HEK293 (cell line): ENCODE results near the gene CCDC12.

Experiments used
- CTCF ChIA-PET: fragments of 350-600 bp; formaldehyde crosslinking; extraction: SDS; loops from one replicate; lab custom pipeline; 2021; ENCODE audit warnings: antibody characterized with exemption; lab: Yijun Ruan, JAX
- POLR2A ChIA-PET: fragments of 300-600 bp; formaldehyde crosslinking; extraction: SDS; loops from one replicate; lab custom pipeline; 2020; ENCODE audit warnings: antibody characterized with exemption, inconsistent platforms; lab: Yijun Ruan, JAX
- H3K27ac ChIP-seq: fragments of 200-500 bp; sonication (Bioruptor generic); 2 replicates; pipeline ENCODE4 v1.5.1; 2014; ENCODE audit warnings: low read depth, low read length, control low read depth, inconsistent platforms; ENCODE audit errors: extremely low read depth
- H3K36me3 ChIP-seq, 2 experiments: fragments of 200-500 bp in 1 of 2; sonication (Bioruptor generic) in 1 of 2; 1 replicate in 1 of 2; 2 replicates in 1 of 2; pipeline ENCODE4 v1.5.1; 2014 to 2017; ENCODE audit warnings: inconsistent platforms in 2 of 2, low read length in 2 of 2; ENCODE audit not compliant: control insufficient read depth in 2 of 2, insufficient read depth in 1 of 2
- H3K4me1 ChIP-seq: fragments of 200-500 bp; sonication (Bioruptor generic); 2 replicates; pipeline ENCODE4 v1.5.1; 2014; ENCODE audit warnings: mild to moderate bottlenecking, low read length, inconsistent platforms; ENCODE audit not compliant: control insufficient read depth, insufficient read depth
- H3K4me3 ChIP-seq: 2 replicates; pipeline ENCODE4 v1.5.1; 2011; ENCODE audit warnings: low read depth, mild to moderate bottlenecking, control low read depth, low read length, moderate library complexity
- H3K9me3 ChIP-seq: fragments of 200-500 bp; sonication (Bioruptor generic); 2 replicates; pipeline ENCODE4 v1.5.1; 2014; ENCODE audit warnings: low read depth, low read length, inconsistent platforms; ENCODE audit not compliant: control insufficient read depth, insufficient read depth
- CTCF ChIP-seq: fragments of 450-650 bp; formaldehyde crosslinking; IDR thresholded peaks from 2 replicates; pipeline ENCODE4 v1.5.1; 2016; ENCODE audit warnings: missing biosample characterization, missing genetic modification characterization
- EGR2 ChIP-seq: fragments of 450-650 bp; formaldehyde crosslinking; IDR thresholded peaks from 2 replicates; pipeline ENCODE4 v1.5.1; 2016; ENCODE audit warnings: low read depth, missing biosample characterization, missing genetic modification characterization
- KLF1 ChIP-seq: fragments of 450-650 bp; formaldehyde crosslinking; IDR thresholded peaks from 2 replicates; pipeline ENCODE4 v1.5.1; 2016; ENCODE audit warnings: missing biosample characterization, missing genetic modification characterization
- PBX3 ChIP-seq: sonication (generic); formaldehyde crosslinking; IDR thresholded peaks from 2 replicates; pipeline ENCODE4 v1.8.1; 2022; ENCODE audit warnings: mild to moderate bottlenecking, moderate library complexity, missing genetic modification reagents
- SALL2 ChIP-seq: fragments of 450-650 bp; formaldehyde crosslinking; IDR thresholded peaks from 2 replicates; pipeline ENCODE4 v1.5.0; 2017; ENCODE audit warnings: missing biosample characterization, mild to moderate bottlenecking, missing genetic modification characterization, borderline replicate concordance
- ZFHX2 ChIP-seq: fragments of 450-650 bp; formaldehyde crosslinking; conservative IDR thresholded peaks from 2 replicates; pipeline ENCODE4 v1.5.1; 2016; ENCODE audit warnings: missing biosample characterization, missing genetic modification characterization
- ZNF138 ChIP-seq: fragments of 450-650 bp; formaldehyde crosslinking; IDR thresholded peaks from 2 replicates; pipeline ENCODE4 v1.5.1; 2016; ENCODE audit warnings: missing biosample characterization, missing genetic modification characterization, borderline replicate concordance
- ZNF18 ChIP-seq: fragments of 450-650 bp; formaldehyde crosslinking; IDR thresholded peaks from 2 replicates; pipeline ENCODE4 v1.5.1; 2016; ENCODE audit warnings: missing biosample characterization, missing genetic modification characterization
- ZNF19 ChIP-seq: fragments of 450-650 bp; formaldehyde crosslinking; IDR thresholded peaks from 2 replicates; pipeline ENCODE4; 2016; ENCODE audit warnings: missing biosample characterization, missing genetic modification characterization, low read depth
- ZNF2 ChIP-seq: fragments of 450-650 bp; formaldehyde crosslinking; IDR thresholded peaks from 2 replicates; pipeline ENCODE4 v1.5.1; 2016; ENCODE audit warnings: missing biosample characterization, missing genetic modification characterization
- ZNF23 ChIP-seq: fragments of 450-650 bp; formaldehyde crosslinking; IDR thresholded peaks from 2 replicates; pipeline ENCODE4 v1.5.1; 2016; ENCODE audit warnings: missing biosample characterization, missing genetic modification characterization, borderline replicate concordance
- ZNF239 ChIP-seq: fragments of 450-650 bp; formaldehyde crosslinking; IDR thresholded peaks from 2 replicates; pipeline ENCODE4 v1.5.1; 2016; ENCODE audit warnings: missing biosample characterization, missing genetic modification characterization
- ZNF433 ChIP-seq: fragments of 450-650 bp; formaldehyde crosslinking; IDR thresholded peaks from 2 replicates; pipeline ENCODE4 v1.5.1; 2016; ENCODE audit warnings: missing biosample characterization, missing genetic modification characterization, low read depth
- ZNF560 ChIP-seq: fragments of 450-650 bp; formaldehyde crosslinking; IDR thresholded peaks from 2 replicates; pipeline ENCODE4 v1.5.1; 2017; ENCODE audit warnings: missing biosample characterization, missing genetic modification characterization, borderline replicate concordance
- ZNF580 ChIP-seq: fragments of 450-650 bp; formaldehyde crosslinking; IDR thresholded peaks from 2 replicates; pipeline ENCODE4 v1.5.1; 2016; ENCODE audit warnings: missing biosample characterization, missing genetic modification characterization
- ZNF660 ChIP-seq: fragments of 450-650 bp; IDR thresholded peaks from 2 replicates; pipeline ENCODE4 v1.5.1; 2018; ENCODE audit warnings: missing biosample characterization, mild to moderate bottlenecking, missing genetic modification characterization
- ZNF677 ChIP-seq: fragments of 450-650 bp; IDR thresholded peaks from 2 replicates; pipeline ENCODE4 v1.5.0; 2018; ENCODE audit warnings: missing biosample characterization, mild to moderate bottlenecking, missing genetic modification characterization, moderate library complexity
- ZNF701 ChIP-seq: fragments of 450-650 bp; formaldehyde crosslinking; IDR thresholded peaks from 2 replicates; pipeline ENCODE4 v1.5.1; 2016; ENCODE audit warnings: missing biosample characterization, missing genetic modification characterization
- ZNF76 ChIP-seq: fragments of 450-650 bp; formaldehyde crosslinking; IDR thresholded peaks from 2 replicates; pipeline ENCODE4; 2016; ENCODE audit warnings: low read depth, missing biosample characterization, missing genetic modification characterization, borderline replicate concordance
- ZNF776 ChIP-seq: fragments of 450-650 bp; formaldehyde crosslinking; IDR thresholded peaks from 2 replicates; pipeline ENCODE4 v1.5.0; 2017; ENCODE audit warnings: missing biosample characterization, missing genetic modification characterization, borderline replicate concordance
- ZNF791 ChIP-seq: fragments of 450-650 bp; formaldehyde crosslinking; IDR thresholded peaks from 2 replicates; pipeline ENCODE4 v1.5.1; 2016; ENCODE audit warnings: missing biosample characterization, missing genetic modification characterization
- ZSCAN5A ChIP-seq: fragments of 450-650 bp; formaldehyde crosslinking; IDR thresholded peaks from 2 replicates; pipeline ENCODE4 v1.5.1; 2016; ENCODE audit warnings: missing biosample characterization, missing genetic modification characterization

CCDC12 gene

GRCh38 chr3:46901591-46902187 lies 74.9 kb downstream of the CCDC12 start:
- Histone ChIP-seq H3K36me3 (no peaks in the 10 kb centered on the region), H3K4me1 (no peaks in the 10 kb centered on the region), H3K9me3 (no peaks in the 10 kb centered on the region), H3K27ac (no peak overlapping the region), H3K4me3 (no peak overlapping the region)
- TF ChIP-seq EGR2 (tag by site-specific recombination) = no peak
- no peak for TF ChIP-seq ZNF660 (tag by site-specific recombination)
- TF ChIP-seq ZFHX2 = no peak
- TF ChIP-seq ZNF19 = no peak
- CTCF ChIA-PET = interaction anchor here (1.8 kb wide), 1 partner anchor 8 kb away, joined by 7 read pairs; no protein-coding TSS in a partner anchor
- POLR2A ChIA-PET = no interaction called here

GRCh38 chr3:46901061-46901460 lies 75.5 kb downstream of the CCDC12 start:
- no peak overlapping the region for H3K4me3 ChIP-seq

DNA sequence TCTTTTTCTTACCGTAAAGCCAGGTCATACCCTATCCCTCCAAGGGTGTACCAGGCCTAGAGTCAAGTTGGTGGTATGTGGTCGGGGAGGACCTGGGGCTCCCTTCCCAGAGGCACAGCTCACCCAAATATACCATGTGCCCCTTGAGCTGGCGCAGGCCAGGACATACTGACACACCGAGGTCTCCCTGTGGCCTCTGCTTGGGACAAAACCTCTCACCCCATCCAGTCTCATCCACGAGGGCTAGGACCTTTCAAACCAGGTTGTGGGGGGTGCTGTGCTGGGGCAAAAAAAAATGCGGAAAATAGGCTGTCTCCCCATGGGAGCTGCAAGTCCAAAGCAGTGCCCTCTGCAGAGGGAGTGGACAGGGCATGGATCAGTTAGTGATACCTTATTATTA lies 76.2 kb downstream of the CCDC12 start:
- H3K27ac ChIP-seq = no peak overlapping the region
- POLR2A ChIA-PET = no interaction called here
- H3K36me3 ChIP-seq = no peaks in the 10 kb centered on the region
- CTCF ChIA-PET = interaction anchor here (1.0 to 1.8 kb wide), 3 partner anchors 9 to 34 kb away, joined by 5 to 7 read pairs (median 7); no protein-coding TSS in a partner anchor
- no peaks in the 10 kb centered on the region for H3K9me3 ChIP-seq
- TF ChIP-seq ZNF580 (tag by site-specific recombination) (no peak), CTCF (tag by site-specific recombination) (no peak), ZNF560 (tag by site-specific recombination) (no peak), ZNF433 (no peak), ZNF701 (no peak), PBX3 (CRISPR knock-in tag) (no peak)
- no peaks in the 10 kb centered on the region for H3K4me1 ChIP-seq
- no peak overlapping the region for H3K4me3 ChIP-seq

More at GRCh38 chr3:46901061-46901460, 75.5 kb downstream of the CCDC12 start:
- TF ChIP-seq ZNF791 (tag by site-specific recombination) (no peak), ZNF23 (tag by site-specific recombination) (no peak), ZNF18 (no peak), ZNF239 (tag by site-specific recombination) (no peak)
- H3K9me3 ChIP-seq = no peaks in the 10 kb centered on the region
- CTCF ChIA-PET = interaction anchor here (1.1 to 1.8 kb wide), 2 partner anchors 8 to 34 kb away, joined by 7 read pairs; no protein-coding TSS in a partner anchor
- no peak overlapping the region for H3K27ac ChIP-seq
- no peaks in the 10 kb centered on the region for H3K36me3 ChIP-seq
- no peaks in the 10 kb centered on the region for H3K4me1 ChIP-seq
- POLR2A ChIA-PET = no interaction called here

- Histone ChIP-seq H3K4me3 (no peak overlapping the region), H3K4me1 (no peaks in the 10 kb centered on the region), H3K27ac (no peak overlapping the region), H3K9me3 (no peaks in the 10 kb centered on the region), H3K36me3 (no peaks in the 10 kb centered on the region)
- ChIA-PET CTCF (interaction anchor here (1.0 to 1.8 kb wide), 2 partner anchors 9 to 34 kb away, joined by 5 to 7 read pairs; no protein-coding TSS in a partner anchor), POLR2A (no interaction called here)
- TF ChIP-seq KLF1 (tag by site-specific recombination) (no peak), ZNF677 (tag by site-specific recombination) (no peak), ZNF76 (tag by site-specific recombination) (no peak), ZNF2 (tag by site-specific recombination) (no peak), ZSCAN5A (tag by site-specific recombination) (no peak), ZNF138 (tag by site-specific recombination) (no peak), SALL2 (tag by site-specific recombination) (no peak), ZNF776 (tag by site-specific recombination) (no peak)
These were observed 76.6 kb downstream of the CCDC12 start for GRCh38 chr3:46900007-46900292.
